Smooth muscle cell (in vitro differentiated cells): ENCODE data around the gene SDCBP2. TPM values are rescaled to one million over a fixed set of nuclear protein-coding genes. Genes with fewer than 3 reads are reported as not detected.

Experiments used
- DNase-seq: peaks from one replicate; lab custom pipeline; 2025; ENCODE audit not compliant: unreplicated experiment; lab: John Stamatoyannopoulos, UW
- H2AFZ ChIP-seq: fragments of 200-600 bp; sonication (generic); 2 replicates; pipeline ENCODE4 v1.6.0; 2016; ENCODE audit warnings: antibody characterized with exemption, low read depth, mild to moderate bottlenecking
- H3F3A ChIP-seq: fragments of 200-600 bp; sonication (generic); 2 replicates; pipeline ENCODE4 v1.6.0; 2017; ENCODE audit warnings: antibody characterized with exemption, low read depth
- H3K27ac ChIP-seq: fragments of 200-600 bp; sonication (generic); 2 replicates; pipeline ENCODE4 v1.5.1; 2016; ENCODE audit warnings: low read depth, mild to moderate bottlenecking
- H3K27me3 ChIP-seq: fragments of 200-600 bp; sonication (generic); 2 replicates; pipeline ENCODE4 v1.6.1; 2016; ENCODE audit warnings: low read depth, mild to moderate bottlenecking
- H3K36me3 ChIP-seq: fragments of 200-600 bp; sonication (generic); 2 replicates; pipeline ENCODE4 v1.5.1; 2016; ENCODE audit warnings: low read depth
- H3K4me1 ChIP-seq: fragments of 200-600 bp; sonication (generic); 2 replicates; pipeline ENCODE4 v1.5.1; 2016; ENCODE audit warnings: low read depth
- H3K4me2 ChIP-seq: fragments of 200-600 bp; sonication (generic); 2 replicates; pipeline ENCODE4 v1.6.0; 2016; ENCODE audit warnings: mild to moderate bottlenecking
- H3K4me3 ChIP-seq: fragments of 200-600 bp; sonication (generic); 2 replicates; pipeline ENCODE4 v1.5.1; 2016; ENCODE audit warnings: mild to moderate bottlenecking
- H3K79me2 ChIP-seq: fragments of 200-600 bp; sonication (generic); 2 replicates; pipeline ENCODE4 v1.6.0; 2016; ENCODE audit warnings: low read depth, mild to moderate bottlenecking
- H3K9ac ChIP-seq: fragments of 200-600 bp; sonication (generic); 2 replicates; pipeline ENCODE4 v1.6.0; 2016; ENCODE audit warnings: low read depth
- H3K9me3 ChIP-seq: fragments of 200-600 bp; sonication (generic); replicated peaks from 2 replicates; pipeline ENCODE4 v1.5.1; 2016; ENCODE audit warnings: low read depth
- H4K20me1 ChIP-seq: fragments of 200-600 bp; sonication (generic); 2 replicates; pipeline ENCODE4 v1.6.0; 2016; ENCODE audit warnings: low read depth
- WGBS: methylation state at CpG from one replicate; pipeline ENCODE4 v1.1.7; 2016; ENCODE audit warnings: low lambda C conversion rate; 5-methylcytosine and 5-hydroxymethylcytosine counted together
- polyA plus RNA-seq: library from polyadenylated mRNA; unstranded; fragments of >200 nt; fragmentation: Nextera tagmentation; extraction: Ambion mirVana; gene quantifications from 2 replicates; pipeline ENCODE4 v1.2.1, GENCODE V29; 2016
- total RNA-seq: library from RNA; depleted of rRNA; stranded (reverse); fragments of >200 nt; gene quantifications from 2 replicates; pipeline ENCODE4 v1.2.3, GENCODE V29; 2014
- TF ChIP-seq, protein P1 (sequence below): fragments of 200-600 bp; sonication (generic); IDR thresholded peaks from 2 replicates; pipeline ENCODE4 v1.5.1; 2017; ENCODE audit warnings: borderline replicate concordance, mild to moderate bottlenecking, antibody characterized with exemption; ENCODE audit not compliant: insufficient read depth, poor library complexity, severe bottlenecking

The SDCBP2 gene
- total and polyA plus RNA-seq, 2 experiments from 2014 or later = 3.6 to 4.7 TPM

GRCh38 chr20:1272368-1273100, 56.4 kb downstream of the SDCBP2 start:
- no peaks in the 10 kb centered on the region for H3F3A ChIP-seq
- DNase-seq = no peak
- TF ChIP-seq, protein P1, sequence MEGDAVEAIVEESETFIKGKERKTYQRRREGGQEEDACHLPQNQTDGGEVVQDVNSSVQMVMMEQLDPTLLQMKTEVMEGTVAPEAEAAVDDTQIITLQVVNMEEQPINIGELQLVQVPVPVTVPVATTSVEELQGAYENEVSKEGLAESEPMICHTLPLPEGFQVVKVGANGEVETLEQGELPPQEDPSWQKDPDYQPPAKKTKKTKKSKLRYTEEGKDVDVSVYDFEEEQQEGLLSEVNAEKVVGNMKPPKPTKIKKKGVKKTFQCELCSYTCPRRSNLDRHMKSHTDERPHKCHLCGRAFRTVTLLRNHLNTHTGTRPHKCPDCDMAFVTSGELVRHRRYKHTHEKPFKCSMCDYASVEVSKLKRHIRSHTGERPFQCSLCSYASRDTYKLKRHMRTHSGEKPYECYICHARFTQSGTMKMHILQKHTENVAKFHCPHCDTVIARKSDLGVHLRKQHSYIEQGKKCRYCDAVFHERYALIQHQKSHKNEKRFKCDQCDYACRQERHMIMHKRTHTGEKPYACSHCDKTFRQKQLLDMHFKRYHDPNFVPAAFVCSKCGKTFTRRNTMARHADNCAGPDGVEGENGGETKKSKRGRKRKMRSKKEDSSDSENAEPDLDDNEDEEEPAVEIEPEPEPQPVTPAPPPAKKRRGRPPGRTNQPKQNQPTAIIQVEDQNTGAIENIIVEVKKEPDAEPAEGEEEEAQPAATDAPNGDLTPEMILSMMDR = no peak
- no peak overlapping the region for H2AFZ ChIP-seq
- H3K27ac ChIP-seq = no peak overlapping the region
- no peaks in the 10 kb centered on the region for H3K4me1 ChIP-seq
- H3K79me2 ChIP-seq = no peaks in the 10 kb centered on the region
- no peak overlapping the region for H3K4me3 ChIP-seq
- no peak overlapping the region for H3K9ac ChIP-seq
- no peaks in the 10 kb centered on the region for H3K36me3 ChIP-seq
- H3K27me3 ChIP-seq = no peaks in the 10 kb centered on the region
- no peak overlapping the region for H3K4me2 ChIP-seq
- 92% methylated on average over 6 of the region's 6 CpGs for WGBS
- H3K9me3 ChIP-seq = no peaks in the 10 kb centered on the region
- H4K20me1 ChIP-seq = no peaks in the 10 kb centered on the region

- peaks cover 5% of the 10 kb centered on the region for H3K4me1 ChIP-seq
- H3F3A ChIP-seq = peaks cover 9% of the 10 kb centered on the region
- TF ChIP-seq, protein P1 = no peak
- no peaks in the 10 kb centered on the region for H3K27me3 ChIP-seq
- H3K9ac ChIP-seq = no peak overlapping the region
- H3K27ac ChIP-seq = no peak overlapping the region
- H3K9me3 ChIP-seq = no peaks in the 10 kb centered on the region
- H4K20me1 ChIP-seq = no peaks in the 10 kb centered on the region
- H3K4me3 ChIP-seq = no peak overlapping the region
- WGBS = 99% methylated on average over 3 of the region's 3 CpGs
- no peaks in the 10 kb centered on the region for H3K79me2 ChIP-seq
- no peak overlapping the region for H2AFZ ChIP-seq
- no peak for DNase-seq
- no peak overlapping the region for H3K4me2 ChIP-seq
- H3K36me3 ChIP-seq = no peaks in the 10 kb centered on the region
Measured at GRCh38 chr20:1269850-1270249, 59.1 kb downstream of the SDCBP2 start.

DNA sequence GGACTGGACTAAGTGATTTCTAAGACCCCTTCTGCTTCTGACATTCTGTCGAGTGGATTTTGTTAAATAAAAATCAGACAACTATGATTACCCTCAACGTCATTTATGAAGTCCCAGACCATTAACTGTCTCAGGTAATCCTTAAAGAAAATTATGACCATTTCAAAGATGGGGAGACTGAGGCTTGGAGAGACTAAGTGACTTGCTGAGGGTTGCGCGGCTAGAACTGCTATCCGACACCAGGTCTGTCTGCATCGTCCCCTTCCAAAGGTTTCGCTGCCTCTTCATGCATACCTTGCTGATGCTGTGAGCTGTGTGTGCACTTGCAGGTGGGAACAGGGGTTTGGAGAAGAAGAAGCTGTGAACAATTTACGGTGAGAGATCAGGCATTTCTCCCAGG, 59.7 kb downstream of the SDCBP2 start:
- peaks cover 15% of the 10 kb centered on the region for H3F3A ChIP-seq
- no peaks in the 10 kb centered on the region for H3K9me3 ChIP-seq
- no peak overlapping the region for H3K27ac ChIP-seq
- TF ChIP-seq, protein P1 = no peak
- no peaks in the 10 kb centered on the region for H3K79me2 ChIP-seq
- H2AFZ ChIP-seq = no peak overlapping the region
- H3K27me3 ChIP-seq = no peaks in the 10 kb centered on the region
- WGBS = 98% methylated on average over 8 of the region's 8 CpGs
- no peak overlapping the region for H3K4me2 ChIP-seq
- DNase-seq = no peak
- H3K36me3 ChIP-seq = no peaks in the 10 kb centered on the region
- H3K4me3 ChIP-seq = no peak overlapping the region
- no peaks in the 10 kb centered on the region for H4K20me1 ChIP-seq
- H3K4me1 ChIP-seq = peaks cover 5% of the 10 kb centered on the region
- H3K9ac ChIP-seq = no peak overlapping the region
